Stimulated activated effector memory CD8-positive, alpha-beta T cell treated with anti-CD3 and anti-CD28 coated beads, Interleukin-12 subunit alpha, Interleukin-12 subunit beta, amount 100 ng/mL, for 72 hours (primary cell): ENCODE measurements around the gene PHOSPHO1.

Experiments
- ATAC-seq: fragments of 150-1000 bp; cut with Tn5 transposase; 2 replicates; pipeline ENCODE4 v1.10.0; 2021
- DNase-seq, 2 donors: peaks; one replicate each; pipeline ENCODE4 v3.0.0; 2021 to 2022; ENCODE audit warnings: low spot score in 2 of 2
- H3K27ac Mint-ChIP-seq: one replicate; pipeline ENCODE4 v1.8.0; 2022; ENCODE audit warnings: mild to moderate bottlenecking, mixed read lengths
- H3K36me3 Mint-ChIP-seq: one replicate; pipeline ENCODE4 v1.8.0; 2022; ENCODE audit warnings: mild to moderate bottlenecking, mixed read lengths
- H3K4me1 Mint-ChIP-seq: one replicate; pipeline ENCODE4 v1.8.0; 2022; ENCODE audit warnings: mixed read lengths
- H3K4me3 Mint-ChIP-seq: one replicate; pipeline ENCODE4 v1.8.0; 2022; ENCODE audit warnings: mild to moderate bottlenecking, mixed read lengths
- H3K9me3 Mint-ChIP-seq: one replicate; pipeline ENCODE4 v1.8.0; 2022; ENCODE audit warnings: mixed read lengths

Gene PHOSPHO1

DNA sequence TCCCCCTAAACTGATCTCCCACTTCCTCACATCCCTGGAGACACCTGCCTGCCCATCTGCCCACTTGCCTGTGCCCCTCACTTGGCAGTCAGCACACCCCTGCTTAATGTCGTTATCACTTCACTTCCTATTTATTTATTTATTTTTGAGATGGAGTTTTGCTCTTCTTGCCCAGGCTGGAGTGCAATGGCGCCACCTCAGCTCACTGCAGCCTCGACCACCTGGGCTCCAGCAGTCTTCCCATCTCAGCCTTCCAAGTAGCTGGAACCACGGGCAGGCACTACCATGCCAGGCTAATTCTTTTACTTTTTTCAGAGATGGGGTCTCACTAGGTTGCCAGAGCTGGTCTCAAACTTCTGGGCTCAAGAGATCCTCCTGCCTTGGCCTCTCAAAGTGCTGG lies 23.5 kb upstream of the PHOSPHO1 start:
- no peaks in the 10 kb centered on the region for H3K4me1 Mint-ChIP-seq
- H3K9me3 Mint-ChIP-seq, result no peaks in the 10 kb centered on the region
- no peak overlapping the region for H3K4me3 Mint-ChIP-seq
- DNase-seq (no peak), ATAC-seq (no peak)
- H3K27ac Mint-ChIP-seq, result peak overlapping the region; percentile 49
- H3K36me3 Mint-ChIP-seq, result no peaks in the 10 kb centered on the region

DNA sequence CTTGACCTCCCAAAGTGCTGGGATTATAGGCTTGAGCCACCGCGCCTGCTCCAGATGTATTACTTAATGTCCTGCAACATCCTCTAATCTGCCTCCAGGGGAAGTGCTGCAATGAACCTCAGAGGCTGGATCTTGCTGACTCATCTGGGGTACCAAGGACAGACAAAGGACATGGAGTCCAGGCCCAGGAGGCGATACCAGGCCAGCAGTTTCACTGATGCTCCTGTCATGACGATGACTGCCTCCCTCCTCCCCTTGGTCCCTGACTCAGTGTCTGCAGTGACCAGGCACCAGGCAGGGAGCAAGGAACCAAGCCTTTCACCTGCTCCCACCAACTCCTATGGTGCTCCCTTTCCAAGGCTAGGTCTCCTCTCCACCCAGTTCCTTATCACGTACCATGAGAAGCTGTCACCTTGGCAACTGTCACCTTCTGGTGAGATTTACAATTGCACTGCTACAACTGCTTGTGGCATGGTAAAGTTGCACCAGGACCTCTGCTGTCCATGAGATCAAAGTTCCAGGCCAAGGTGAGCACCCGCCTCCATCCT lies 21.6 kb upstream of the PHOSPHO1 start:
- Mint-ChIP-seq H3K4me3 (no peak overlapping the region), H3K36me3 (no peaks in the 10 kb centered on the region), H3K9me3 (no peaks in the 10 kb centered on the region), H3K4me1 (no peaks in the 10 kb centered on the region), H3K27ac (no peak overlapping the region)
- DNase-seq, result no peak
- no peak for ATAC-seq

DNA sequence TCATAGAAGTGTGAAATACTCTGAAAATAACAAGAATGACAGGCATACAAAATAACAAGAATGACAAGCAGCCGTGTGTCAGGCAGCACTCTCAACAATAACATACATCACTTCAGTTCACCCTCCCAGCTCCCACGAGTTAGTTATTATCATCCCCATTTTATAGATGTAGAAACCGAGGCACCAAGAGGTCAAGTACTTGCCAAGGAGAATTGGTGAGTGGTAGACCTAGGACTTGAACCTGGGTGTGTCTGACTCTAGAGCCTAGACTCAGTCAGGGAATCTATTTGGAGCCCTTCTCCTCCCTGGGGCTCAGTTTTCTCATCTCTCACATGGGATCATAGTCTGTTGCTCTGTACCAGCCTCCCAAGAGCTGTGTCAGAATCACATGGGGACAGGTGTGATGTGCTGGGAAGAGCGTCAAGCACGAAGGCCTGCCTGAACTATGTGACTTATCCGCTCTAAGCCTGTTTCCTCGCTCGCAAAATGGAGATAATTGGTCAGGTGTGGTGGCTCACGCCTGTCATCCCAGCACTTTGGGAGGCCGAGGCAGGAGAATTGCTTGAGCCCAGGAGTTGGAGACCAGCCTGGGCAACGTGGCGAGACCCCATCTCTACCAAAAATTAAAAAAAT lies 19.4 kb upstream of the PHOSPHO1 start:
- ATAC-seq, result no peak

DNA sequence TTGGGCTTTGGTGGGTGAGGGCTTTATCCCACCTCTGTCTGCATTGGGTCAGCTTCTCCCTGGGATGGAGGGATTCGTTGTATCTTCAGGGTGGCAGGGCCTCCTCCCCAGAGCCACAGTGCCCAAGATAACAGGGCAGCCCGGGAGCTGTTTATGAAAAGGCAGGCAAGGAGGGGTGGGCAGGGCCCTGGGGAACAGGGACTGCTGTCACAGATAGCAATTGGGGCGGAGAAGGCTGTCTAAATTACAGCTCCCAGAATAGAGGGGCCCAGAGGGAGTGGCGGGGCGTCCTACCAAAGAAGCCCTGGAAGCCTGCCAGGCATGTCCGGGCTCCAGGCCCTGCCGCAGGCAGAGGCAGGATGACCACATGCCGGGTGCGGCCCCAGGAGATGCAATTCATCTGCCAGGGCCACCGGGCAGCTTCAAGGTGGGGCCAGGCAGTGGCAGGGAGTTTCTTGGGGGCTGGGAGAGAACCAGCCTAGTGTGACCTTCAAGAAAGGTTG lies 18.8 kb upstream of the PHOSPHO1 start:
- Mint-ChIP-seq H3K36me3 (no peaks in the 10 kb centered on the region), H3K27ac (no peak overlapping the region), H3K4me3 (no peak overlapping the region), H3K4me1 (no peaks in the 10 kb centered on the region), H3K9me3 (no peaks in the 10 kb centered on the region)
- ATAC-seq, result no peak
- DNase-seq, result no peak

More for the DNA sequence above, 19.4 kb upstream of the PHOSPHO1 start:
- DNase-seq, result no peak
- Mint-ChIP-seq H3K36me3 (no peaks in the 10 kb centered on the region), H3K4me1 (no peaks in the 10 kb centered on the region), H3K9me3 (no peaks in the 10 kb centered on the region), H3K27ac (no peak overlapping the region), H3K4me3 (no peak overlapping the region)

DNA sequence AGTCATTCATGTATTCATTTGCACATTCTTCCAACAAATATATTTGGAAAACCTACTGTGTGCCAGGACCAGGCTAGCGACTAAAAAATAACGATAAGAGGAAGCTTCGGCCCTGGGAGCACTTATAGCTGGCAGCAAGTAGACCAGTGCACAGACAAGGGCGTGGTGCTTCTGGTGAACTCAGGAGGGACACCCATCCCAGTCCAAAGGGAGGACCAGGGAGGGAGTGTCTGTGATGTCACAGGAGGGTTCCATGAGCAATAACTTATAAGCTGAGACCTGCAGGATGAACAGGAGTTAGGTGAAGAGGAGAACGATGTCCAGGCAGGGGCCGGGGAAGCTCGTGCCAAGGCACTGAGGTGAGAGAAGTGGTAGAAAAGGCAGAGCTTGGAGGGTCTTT lies 17.4 kb upstream of the PHOSPHO1 start:
- Mint-ChIP-seq H3K9me3 (no peaks in the 10 kb centered on the region), H3K4me1 (no peaks in the 10 kb centered on the region), H3K4me3 (no peak overlapping the region), H3K36me3 (no peaks in the 10 kb centered on the region), H3K27ac (no peak overlapping the region)
- ATAC-seq (no peak), DNase-seq (no peak)

DNA sequence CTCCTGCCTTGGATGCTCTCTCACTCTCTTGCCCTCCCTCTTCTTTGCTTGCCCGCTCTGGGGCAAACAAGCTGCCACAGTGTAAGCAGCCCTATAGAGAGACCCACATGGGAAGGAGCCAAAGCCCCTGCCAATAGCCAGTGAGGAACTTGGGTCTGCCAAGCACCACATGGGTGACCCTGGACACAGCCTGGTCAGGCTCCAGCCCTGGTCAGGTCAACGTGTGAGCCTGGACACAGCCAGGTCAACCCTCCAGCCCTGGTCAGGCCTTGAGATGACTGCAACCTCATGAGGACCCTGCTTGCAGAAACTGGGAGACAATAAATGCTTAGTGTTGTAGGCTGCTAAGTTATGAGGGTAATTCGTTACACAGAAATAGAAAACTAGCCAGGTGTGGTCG lies 14.3 kb upstream of the PHOSPHO1 start:
- no peak for ATAC-seq
- no peaks in the 10 kb centered on the region for H3K4me1 Mint-ChIP-seq
- no peak for DNase-seq
- no peak overlapping the region for H3K27ac Mint-ChIP-seq
- no peaks in the 10 kb centered on the region for H3K36me3 Mint-ChIP-seq
- H3K9me3 Mint-ChIP-seq, result no peaks in the 10 kb centered on the region
- H3K4me3 Mint-ChIP-seq, result no peak overlapping the region

DNA sequence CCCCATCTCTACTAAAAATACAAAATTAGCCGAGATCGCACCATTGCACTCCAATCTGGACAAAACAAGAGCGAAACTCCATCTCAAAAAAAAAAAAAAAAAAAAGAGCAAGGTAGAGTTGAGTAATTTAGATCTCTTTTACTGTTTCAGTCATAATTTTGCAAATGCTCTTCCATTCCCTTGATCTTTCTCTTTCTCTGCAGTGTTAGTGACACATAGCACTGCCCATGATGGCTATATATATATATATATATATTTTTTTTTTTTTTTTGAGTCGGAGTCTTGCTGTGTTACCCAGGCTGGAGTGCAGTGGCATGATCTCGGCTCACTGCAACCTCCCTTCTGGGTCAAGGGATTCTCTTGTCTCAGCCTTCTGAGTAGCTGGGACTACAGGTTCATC lies 12.2 kb upstream of the PHOSPHO1 start:
- H3K27ac Mint-ChIP-seq, result no peak overlapping the region
- DNase-seq (no peak), ATAC-seq (no peak)
- H3K4me3 Mint-ChIP-seq, result no peak overlapping the region
- H3K9me3 Mint-ChIP-seq, result no peaks in the 10 kb centered on the region
- no peaks in the 10 kb centered on the region for H3K4me1 Mint-ChIP-seq
- H3K36me3 Mint-ChIP-seq, result no peaks in the 10 kb centered on the region

DNA sequence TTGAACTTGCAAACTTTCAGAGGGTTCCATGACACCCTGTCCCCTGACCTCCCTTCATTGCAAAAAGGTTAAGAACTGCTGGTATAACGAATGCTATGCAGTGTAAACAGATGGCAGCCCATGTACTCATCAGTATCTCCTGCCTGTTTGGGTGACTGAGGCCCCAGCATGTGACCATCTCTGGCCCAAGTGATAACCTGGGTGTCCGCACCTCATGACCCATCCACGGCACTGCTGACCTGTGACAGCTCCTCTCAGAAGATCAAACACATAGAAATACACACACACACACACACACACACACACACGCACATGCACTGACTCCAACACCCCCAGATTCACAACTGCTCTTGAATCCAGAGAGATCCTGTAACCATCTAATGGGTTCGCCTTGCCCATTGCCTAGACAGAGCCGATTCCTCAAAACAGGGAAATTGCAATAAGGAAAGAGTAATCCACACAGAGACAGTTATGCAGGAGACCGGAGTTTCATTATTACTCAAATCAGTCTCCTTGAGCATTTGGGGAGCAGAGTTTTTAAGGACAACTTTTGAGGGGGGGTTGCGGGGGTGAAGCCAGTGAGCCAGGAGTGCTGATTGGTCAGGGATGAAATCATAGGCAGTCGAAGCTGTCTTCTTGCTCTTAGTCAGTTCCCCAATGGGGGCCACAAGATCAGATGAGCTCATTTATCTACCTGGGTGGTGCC lies 11.3 kb upstream of the PHOSPHO1 start:
- Mint-ChIP-seq H3K36me3 (no peaks in the 10 kb centered on the region), H3K4me1 (no peaks in the 10 kb centered on the region), H3K4me3 (no peak overlapping the region), H3K27ac (no peak overlapping the region), H3K9me3 (no peaks in the 10 kb centered on the region)
- DNase-seq, result no peak
- ATAC-seq, result no peak

DNA sequence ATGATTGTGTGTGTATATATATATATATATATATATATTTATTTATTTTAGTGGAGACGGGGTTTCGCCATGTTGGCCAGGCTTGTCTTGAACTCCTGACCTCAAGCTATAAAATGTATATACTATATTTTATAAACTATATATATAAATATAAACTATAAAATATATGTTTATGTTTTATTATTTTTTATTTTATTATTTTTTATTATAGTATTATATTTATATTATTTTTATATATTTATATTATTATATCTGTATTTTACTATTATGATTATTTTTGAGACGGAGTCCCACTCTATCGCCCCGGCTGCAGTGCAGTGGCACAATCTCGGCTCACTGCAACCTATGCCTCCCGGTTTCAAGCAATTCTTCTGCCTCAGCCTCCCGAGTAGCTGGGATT lies 10.5 kb upstream of the PHOSPHO1 start:
- ATAC-seq, result no peak
- Mint-ChIP-seq H3K4me3 (no peak overlapping the region), H3K36me3 (no peaks in the 10 kb centered on the region), H3K4me1 (no peaks in the 10 kb centered on the region), H3K27ac (no peak overlapping the region), H3K9me3 (no peaks in the 10 kb centered on the region)
- DNase-seq, result no peak

DNA sequence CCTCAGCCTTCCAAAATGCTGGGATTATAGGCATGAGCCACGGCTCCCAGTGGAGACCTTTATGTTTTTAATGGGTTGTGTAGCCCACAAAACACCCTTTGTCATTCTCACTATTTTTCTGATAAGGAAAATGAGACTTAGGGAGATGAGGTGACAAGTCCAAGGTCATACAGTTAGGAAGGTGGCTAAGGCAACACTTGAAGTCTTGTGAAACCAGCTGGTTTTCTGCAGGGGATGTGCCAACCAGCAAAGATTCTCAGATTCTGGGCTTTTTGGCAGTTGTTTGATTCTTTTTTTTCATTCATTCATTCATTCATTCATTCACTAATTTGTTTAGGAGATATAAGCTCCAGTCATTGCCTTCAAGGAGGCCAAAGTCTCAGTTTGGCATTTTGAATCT lies 10.0 kb upstream of the PHOSPHO1 start:
- Mint-ChIP-seq H3K9me3 (no peaks in the 10 kb centered on the region), H3K27ac (no peak overlapping the region), H3K36me3 (no peaks in the 10 kb centered on the region), H3K4me3 (no peak overlapping the region), H3K4me1 (no peaks in the 10 kb centered on the region)
- ATAC-seq (no peak), DNase-seq (no peak)

DNA sequence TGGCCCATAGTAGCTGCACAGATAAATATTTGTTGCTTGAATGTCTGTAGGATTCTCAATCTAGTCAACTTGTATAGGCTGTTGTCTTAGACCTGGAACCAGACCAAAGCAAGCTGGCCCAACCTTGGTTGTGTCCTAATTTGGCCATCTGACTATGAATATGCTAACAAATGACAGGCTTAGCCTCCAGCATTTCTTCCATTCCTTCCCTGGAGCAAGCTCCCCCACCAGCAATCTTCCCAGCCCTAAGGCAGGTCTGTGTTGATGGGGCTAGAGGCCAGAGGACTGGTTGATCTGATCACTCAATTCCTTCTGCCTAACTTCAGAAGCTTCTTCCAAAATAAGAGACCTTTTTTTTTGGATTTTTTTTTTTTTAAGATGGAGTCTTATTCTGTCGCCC lies 9.4 kb upstream of the PHOSPHO1 start:
- DNase-seq, result no peak
- no peaks in the 10 kb centered on the region for H3K4me1 Mint-ChIP-seq
- H3K36me3 Mint-ChIP-seq, result no peaks in the 10 kb centered on the region
- no peak overlapping the region for H3K27ac Mint-ChIP-seq
- ATAC-seq, result no peak
- no peak overlapping the region for H3K4me3 Mint-ChIP-seq
- no peaks in the 10 kb centered on the region for H3K9me3 Mint-ChIP-seq

DNA sequence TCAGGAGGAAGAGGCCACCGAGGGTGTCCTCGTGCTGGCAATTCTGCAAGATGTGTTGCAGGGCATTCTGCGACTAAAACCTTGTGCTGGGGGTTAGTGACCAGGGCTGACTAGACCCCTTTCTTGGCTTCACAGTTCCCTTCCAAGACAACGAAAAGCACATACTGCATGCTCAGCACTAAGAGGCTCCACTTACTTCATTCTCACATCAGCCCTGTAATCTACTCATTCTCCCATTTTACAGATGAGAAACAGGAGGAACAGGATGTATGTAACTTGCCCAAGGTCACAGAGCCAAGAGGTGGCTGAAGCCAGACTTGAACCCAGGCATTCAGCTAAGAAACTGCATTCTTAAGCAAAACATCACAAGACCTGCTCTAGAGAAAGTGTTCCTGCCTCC lies 5.3 kb upstream of the PHOSPHO1 start:
- no peaks in the 10 kb centered on the region for H3K9me3 Mint-ChIP-seq
- ATAC-seq, result no peak
- no peaks in the 10 kb centered on the region for H3K36me3 Mint-ChIP-seq

DNA sequence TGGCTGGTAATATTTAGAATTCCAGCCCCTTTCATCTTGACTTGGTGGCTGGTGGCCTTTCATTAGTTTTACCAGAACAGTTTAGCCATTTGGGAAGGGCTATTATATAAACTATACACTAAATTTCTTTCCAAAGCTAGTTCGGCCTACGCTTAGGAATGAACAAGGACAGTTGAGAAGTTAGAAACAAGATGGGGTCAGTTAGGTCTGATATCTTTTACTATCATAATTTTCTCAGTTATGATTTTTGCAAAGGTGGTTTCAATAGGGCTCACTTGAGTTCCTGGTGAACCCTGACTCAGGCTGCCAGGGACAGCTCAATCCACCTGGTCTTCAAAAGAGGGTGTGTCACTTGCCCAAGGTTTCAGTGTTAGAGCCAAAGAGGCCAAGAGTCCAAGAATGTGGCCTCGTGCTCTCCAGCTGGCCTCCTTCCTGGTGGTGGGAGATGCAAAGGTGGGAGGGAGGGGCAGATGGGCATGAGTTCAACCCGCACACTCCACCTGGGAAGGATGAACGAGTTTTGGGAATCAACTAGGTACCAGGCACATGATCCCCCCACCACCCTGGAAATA lies 4.0 kb upstream of the PHOSPHO1 start:
- DNase-seq, result no peak
- Mint-ChIP-seq H3K4me1 (peaks cover 10% of the 10 kb centered on the region), H3K27ac (no peak overlapping the region), H3K4me3 (no peak overlapping the region), H3K36me3 (no peaks in the 10 kb centered on the region), H3K9me3 (no peaks in the 10 kb centered on the region)
- ATAC-seq, result no peak

More for the DNA sequence above, 5.3 kb upstream of the PHOSPHO1 start:
- no peak for DNase-seq
- no peak overlapping the region for H3K27ac Mint-ChIP-seq
- H3K4me1 Mint-ChIP-seq, result no peaks in the 10 kb centered on the region
- H3K4me3 Mint-ChIP-seq, result no peak overlapping the region

DNA sequence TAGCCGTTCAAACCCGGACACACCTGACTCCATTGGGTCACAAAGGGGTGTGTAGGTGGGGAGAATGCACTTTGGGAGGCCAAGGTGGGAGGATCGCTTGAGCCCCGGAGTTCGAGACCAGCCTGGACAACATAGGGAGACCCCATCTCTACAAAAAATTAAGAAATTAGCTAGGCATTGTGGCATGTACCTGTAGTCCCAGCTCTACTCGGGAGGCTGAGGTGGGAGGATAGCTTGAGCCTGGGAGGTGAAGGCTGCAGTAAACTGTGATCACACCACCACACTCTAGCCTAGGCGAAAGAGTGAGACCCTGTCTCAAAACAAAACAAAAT lies 942 bp upstream of the PHOSPHO1 start:
- peaks cover 29% of the 10 kb centered on the region for H3K4me1 Mint-ChIP-seq
- H3K27ac Mint-ChIP-seq, result no peak overlapping the region
- ATAC-seq, result no peak
- peaks cover 9% of the 10 kb centered on the region for H3K36me3 Mint-ChIP-seq
- DNase-seq, result no peak
- peak overlapping the region; percentile 73 for H3K4me3 Mint-ChIP-seq
- no peaks in the 10 kb centered on the region for H3K9me3 Mint-ChIP-seq

DNA sequence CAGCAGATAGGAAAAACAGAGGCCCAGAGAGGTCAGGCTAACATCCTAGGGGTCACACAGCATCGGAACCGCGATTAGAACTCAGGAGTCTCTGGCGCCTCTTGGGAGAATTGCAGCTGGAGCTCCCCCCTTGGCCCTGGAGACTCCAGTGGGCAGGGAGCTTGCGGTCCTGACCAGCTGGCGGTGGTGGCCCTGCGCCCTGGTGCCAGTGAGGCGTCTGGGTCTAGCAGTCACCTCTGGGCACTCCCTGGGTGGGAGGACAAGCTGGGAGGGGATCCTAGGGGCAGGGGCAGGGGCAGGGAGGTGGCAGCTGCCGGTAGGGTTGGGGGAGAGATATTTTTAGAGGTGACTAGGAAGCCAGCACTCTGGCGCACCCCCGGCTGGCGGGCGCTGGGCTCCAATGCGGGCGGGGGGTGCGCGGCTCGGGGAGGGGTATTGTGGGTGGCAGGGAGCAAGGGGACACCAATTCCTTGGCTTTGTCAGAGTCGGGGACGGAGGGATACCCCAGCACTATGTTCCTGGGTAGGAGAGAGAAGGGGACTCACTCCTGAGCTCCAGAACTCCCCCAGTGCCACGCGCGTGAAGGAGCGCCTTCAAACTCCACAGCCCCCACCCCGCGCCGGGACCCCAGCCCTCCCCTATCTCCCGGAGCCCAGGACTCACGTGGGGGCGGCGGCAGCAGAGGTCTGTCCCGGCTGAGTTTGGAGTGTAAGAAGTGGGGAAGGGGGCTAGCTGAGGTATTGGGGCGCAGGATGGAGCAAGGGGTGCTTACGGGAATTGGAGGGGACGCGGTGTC lies 584 bp downstream of the PHOSPHO1 start:
- H3K4me1 Mint-ChIP-seq, result peaks cover 39% of the 10 kb centered on the region
- no peaks in the 10 kb centered on the region for H3K9me3 Mint-ChIP-seq
- no peak for DNase-seq
- ATAC-seq, result peak; percentile 3
- peak overlapping the region; percentile 8 for H3K27ac Mint-ChIP-seq
- peaks cover 19% of the 10 kb centered on the region for H3K36me3 Mint-ChIP-seq
- peak overlapping the region; percentile 73 for H3K4me3 Mint-ChIP-seq
